ENCODE results near the gene RTN3. TPM values are rescaled to one million over a fixed set of nuclear protein-coding genes. Genes with fewer than 3 reads are reported as not detected.
A peak's percentile ranks its signal among the peaks of the same experiment; 100 is the strongest.
"Not testable (repeated sequence)": the region's sequence is repeated elsewhere in the genome, so short reads cannot be mapped to it uniquely, and the experiment has no call there.

The RTN3 gene, protein sequence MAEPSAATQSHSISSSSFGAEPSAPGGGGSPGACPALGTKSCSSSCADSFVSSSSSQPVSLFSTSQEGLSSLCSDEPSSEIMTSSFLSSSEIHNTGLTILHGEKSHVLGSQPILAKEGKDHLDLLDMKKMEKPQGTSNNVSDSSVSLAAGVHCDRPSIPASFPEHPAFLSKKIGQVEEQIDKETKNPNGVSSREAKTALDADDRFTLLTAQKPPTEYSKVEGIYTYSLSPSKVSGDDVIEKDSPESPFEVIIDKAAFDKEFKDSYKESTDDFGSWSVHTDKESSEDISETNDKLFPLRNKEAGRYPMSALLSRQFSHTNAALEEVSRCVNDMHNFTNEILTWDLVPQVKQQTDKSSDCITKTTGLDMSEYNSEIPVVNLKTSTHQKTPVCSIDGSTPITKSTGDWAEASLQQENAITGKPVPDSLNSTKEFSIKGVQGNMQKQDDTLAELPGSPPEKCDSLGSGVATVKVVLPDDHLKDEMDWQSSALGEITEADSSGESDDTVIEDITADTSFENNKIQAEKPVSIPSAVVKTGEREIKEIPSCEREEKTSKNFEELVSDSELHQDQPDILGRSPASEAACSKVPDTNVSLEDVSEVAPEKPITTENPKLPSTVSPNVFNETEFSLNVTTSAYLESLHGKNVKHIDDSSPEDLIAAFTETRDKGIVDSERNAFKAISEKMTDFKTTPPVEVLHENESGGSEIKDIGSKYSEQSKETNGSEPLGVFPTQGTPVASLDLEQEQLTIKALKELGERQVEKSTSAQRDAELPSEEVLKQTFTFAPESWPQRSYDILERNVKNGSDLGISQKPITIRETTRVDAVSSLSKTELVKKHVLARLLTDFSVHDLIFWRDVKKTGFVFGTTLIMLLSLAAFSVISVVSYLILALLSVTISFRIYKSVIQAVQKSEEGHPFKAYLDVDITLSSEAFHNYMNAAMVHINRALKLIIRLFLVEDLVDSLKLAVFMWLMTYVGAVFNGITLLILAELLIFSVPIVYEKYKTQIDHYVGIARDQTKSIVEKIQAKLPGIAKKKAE
- polyA plus RNA-seq (2013, experiment 1 of 2): 144 TPM
- 163 TPM for polyA plus RNA-seq (2013, experiment 2 of 2)

DNA sequence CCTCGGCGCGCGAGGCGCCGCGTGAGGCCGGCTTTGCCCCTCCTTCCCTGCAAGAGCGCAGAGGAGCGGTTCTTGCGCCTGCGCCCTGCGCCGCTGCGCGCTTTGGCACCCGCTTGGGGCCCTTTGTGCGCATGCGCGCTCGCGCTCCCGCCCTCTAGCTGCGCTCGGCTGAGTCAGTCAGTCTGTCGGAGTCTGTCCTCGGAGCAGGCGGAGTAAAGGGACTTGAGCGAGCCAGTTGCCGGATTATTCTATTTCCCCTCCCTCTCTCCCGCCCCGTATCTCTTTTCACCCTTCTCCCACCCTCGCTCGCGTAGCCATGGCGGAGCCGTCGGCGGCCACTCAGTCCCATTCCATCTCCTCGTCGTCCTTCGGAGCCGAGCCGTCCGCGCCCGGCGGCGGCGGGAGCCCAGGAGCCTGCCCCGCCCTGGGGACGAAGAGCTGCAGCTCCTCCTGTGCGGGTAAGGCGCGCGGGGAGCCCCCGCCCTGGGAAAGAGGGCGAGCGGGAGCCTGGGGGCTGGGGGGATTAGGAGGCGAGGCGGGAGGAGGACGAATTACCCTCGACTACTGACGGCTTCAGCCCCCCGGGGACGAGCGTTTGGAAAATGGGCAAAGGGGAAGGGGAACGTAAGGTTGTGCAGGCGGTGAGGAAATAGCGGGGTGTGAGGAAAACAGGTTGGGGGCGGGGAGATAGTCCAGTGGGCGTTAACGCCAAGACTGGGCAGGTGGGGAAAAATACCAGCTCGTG lies at the start of gene RTN3:
Gene RTN3 (plus strand): TSS at position 180 of the 745 bp plus-strand sequence. CDS start 137 bp downstream, at position 317.
- Histone ChIP-seq H3K27me3 (ENCODE audit: insufficient read depth, low read length) (no peaks in the 10 kb centered on the region), H3K9me3 (ENCODE audit: insufficient read depth, low read depth, low read length) (no peaks in the 10 kb centered on the region), H3K4me3 (ENCODE audit: low read length) (peak within 1 kb of the TSS; percentile 79), H3K9ac (ENCODE audit: low read depth, low read length) (peak within 1 kb of the TSS; percentile 63), H3K27ac (ENCODE audit: low read depth, low read length) (peak within 1 kb of the TSS; percentile 82), H3K4me1 (ENCODE audit: insufficient read depth, low read length) (peaks cover 21% of the 10 kb centered on the region), H3K36me3 (ENCODE audit: insufficient read depth, low read length) (no peaks in the 10 kb centered on the region)
- under 1% methylated on average over 74 of the region's 74 CpGs for WGBS

DNA sequence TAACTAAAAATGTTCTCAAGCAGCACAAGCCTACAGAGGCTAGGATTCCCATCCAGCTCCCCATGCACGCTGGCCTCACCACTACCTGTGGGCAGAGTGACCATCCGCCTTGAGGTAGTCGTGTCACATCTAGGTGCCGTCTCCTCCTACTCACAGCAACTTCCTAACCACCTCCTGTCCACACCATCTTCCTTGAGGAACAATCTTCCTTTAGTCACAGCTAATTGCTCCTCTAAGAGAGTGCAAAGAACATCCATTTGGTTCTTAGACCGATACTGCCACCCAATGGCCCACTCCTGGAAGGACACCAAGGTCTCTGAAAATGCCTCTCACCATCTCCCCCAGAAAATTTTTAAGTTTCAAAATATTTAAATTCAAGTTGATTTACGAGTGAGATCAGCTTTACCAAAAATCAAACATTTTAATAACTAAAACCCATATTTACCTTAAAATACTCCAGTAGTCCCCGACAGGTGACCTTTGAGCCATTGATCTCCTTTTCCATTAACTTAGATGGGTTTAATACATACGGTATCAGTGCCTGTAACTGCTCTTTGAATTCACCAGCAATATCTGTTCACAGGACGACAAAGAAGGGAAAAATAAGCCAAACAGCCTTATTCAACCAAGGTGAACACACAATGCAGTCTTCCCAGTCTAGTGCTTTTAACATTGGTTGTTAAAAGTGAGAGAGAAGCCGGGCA lies 45.4 kb upstream of the RTN3 start:
- 56% methylated on average over 10 of the region's 10 CpGs for WGBS
- Histone ChIP-seq H3K27ac (ENCODE audit: low read depth, low read length) (no peak overlapping the region), H3K4me3 (ENCODE audit: low read length) (no peak overlapping the region)

DNA sequence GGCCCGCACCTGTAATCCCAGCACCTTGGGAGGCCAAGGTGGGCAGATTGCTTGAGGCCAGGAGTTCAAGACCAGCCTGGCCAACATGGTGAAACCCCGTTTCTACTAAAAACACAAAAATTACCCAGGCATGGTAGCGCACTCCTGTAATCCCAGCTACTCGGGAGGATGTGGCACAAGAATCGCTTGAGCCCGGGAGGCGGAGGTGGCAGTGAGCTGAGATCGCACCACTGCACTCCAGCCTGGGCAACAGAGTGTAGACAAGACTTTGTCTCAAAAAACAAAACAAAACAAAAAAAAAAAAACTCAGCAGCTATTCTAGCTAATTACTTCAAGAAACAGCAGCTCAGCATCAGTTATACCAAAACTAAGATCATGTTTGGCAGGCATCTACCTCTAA lies 42.9 kb upstream of the RTN3 start:
- H3K9me3 ChIP-seq (ENCODE audit: insufficient read depth, low read depth, low read length); H3K9ac ChIP-seq (ENCODE audit: low read depth, low read length); H3K4me3 ChIP-seq (ENCODE audit: low read length); H3K27me3 ChIP-seq (ENCODE audit: insufficient read depth, low read length); H3K4me1 ChIP-seq (ENCODE audit: insufficient read depth, low read length); H3K27ac ChIP-seq (ENCODE audit: low read depth, low read length): not testable (repeated sequence)
- WGBS: 96% methylated on average over 8 of the region's 8 CpGs
- H3K36me3 ChIP-seq (ENCODE audit: insufficient read depth, low read length): peaks cover 46% of the 10 kb centered on the region

More for the DNA sequence above, 45.4 kb upstream of the RTN3 start:
- Histone ChIP-seq H3K4me1 (ENCODE audit: insufficient read depth, low read length) (0 out of 2 replicates have a peak, but pooled peaks cover 3% of the 10 kb centered on the region), H3K36me3 (ENCODE audit: insufficient read depth, low read length) (peaks cover 45% of the 10 kb centered on the region), H3K27me3 (ENCODE audit: insufficient read depth, low read length) (no peaks in the 10 kb centered on the region), H3K9ac (ENCODE audit: low read depth, low read length) (no peak overlapping the region), H3K9me3 (ENCODE audit: insufficient read depth, low read depth, low read length) (no peaks in the 10 kb centered on the region)

DNA sequence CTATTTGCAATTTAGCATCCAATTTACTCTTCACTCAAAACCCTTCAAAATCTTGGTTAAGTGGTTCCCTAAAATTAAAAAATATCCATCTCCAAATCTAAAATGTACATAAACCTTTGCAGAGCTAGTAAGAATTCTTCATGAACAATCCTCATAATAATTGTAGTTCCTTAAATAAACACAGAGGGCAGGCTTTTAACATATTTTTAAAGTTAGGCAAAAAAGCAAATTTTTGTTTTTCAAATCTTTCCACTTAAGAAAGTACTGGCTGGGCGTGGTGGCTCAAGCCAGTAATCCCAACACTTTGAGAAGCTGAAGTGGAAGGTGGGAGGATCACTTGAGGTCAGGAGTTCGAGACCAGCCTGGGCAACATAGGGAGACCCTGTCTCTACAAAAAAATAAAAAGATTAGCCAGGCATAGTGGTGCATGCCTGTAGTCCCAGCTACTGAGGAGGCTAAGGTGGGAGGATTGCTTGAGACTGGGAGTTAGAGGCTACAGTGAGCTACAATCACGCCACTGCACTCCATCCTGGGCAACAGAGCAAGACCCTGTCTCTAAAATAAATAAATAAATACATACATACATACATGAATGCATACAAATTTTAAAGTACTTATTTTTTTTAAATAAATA lies 42.0 kb upstream of the RTN3 start:
- 92% methylated on average over 2 of the region's 3 CpGs for WGBS
- H3K4me3 ChIP-seq (ENCODE audit: low read length): no peak overlapping the region
- H3K27ac ChIP-seq (ENCODE audit: low read depth, low read length): no peak overlapping the region
- H3K9me3 ChIP-seq (ENCODE audit: insufficient read depth, low read depth, low read length): no peaks in the 10 kb centered on the region
- H3K36me3 ChIP-seq (ENCODE audit: insufficient read depth, low read length): peaks cover 53% of the 10 kb centered on the region
- H3K9ac ChIP-seq (ENCODE audit: low read depth, low read length): no peak overlapping the region
- H3K4me1 ChIP-seq (ENCODE audit: insufficient read depth, low read length): 0 out of 2 replicates have a peak, but pooled peaks cover 3% of the 10 kb centered on the region
- no peaks in the 10 kb centered on the region for H3K27me3 ChIP-seq (ENCODE audit: insufficient read depth, low read length)

DNA sequence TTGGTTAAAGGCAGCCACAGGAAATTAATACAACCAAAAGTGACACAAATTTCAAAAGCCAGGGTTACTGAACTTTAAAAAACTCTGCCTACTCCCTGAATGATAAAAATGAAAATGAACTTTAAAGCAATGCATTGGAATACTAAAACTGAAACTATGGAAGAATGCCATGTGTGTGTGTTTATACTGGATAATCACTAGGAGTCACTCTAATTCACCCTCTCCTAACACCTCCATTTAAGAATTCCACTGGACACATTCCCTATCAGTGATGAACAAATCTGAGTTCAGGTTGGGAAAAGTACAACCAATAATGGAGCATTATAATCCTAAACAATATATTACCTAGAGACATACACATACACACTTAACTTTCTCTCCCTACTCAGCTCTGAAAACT lies 39.6 kb upstream of the RTN3 start:
- Histone ChIP-seq H3K27ac (ENCODE audit: low read depth, low read length) (no peak overlapping the region), H3K4me1 (ENCODE audit: insufficient read depth, low read length) (no peaks in the 10 kb centered on the region), H3K36me3 (ENCODE audit: insufficient read depth, low read length) (peaks cover 60% of the 10 kb centered on the region), H3K4me3 (ENCODE audit: low read length) (no peak overlapping the region), H3K27me3 (ENCODE audit: insufficient read depth, low read length) (no peaks in the 10 kb centered on the region), H3K9ac (ENCODE audit: low read depth, low read length) (no peak overlapping the region), H3K9me3 (ENCODE audit: insufficient read depth, low read depth, low read length) (no peaks in the 10 kb centered on the region)

DNA sequence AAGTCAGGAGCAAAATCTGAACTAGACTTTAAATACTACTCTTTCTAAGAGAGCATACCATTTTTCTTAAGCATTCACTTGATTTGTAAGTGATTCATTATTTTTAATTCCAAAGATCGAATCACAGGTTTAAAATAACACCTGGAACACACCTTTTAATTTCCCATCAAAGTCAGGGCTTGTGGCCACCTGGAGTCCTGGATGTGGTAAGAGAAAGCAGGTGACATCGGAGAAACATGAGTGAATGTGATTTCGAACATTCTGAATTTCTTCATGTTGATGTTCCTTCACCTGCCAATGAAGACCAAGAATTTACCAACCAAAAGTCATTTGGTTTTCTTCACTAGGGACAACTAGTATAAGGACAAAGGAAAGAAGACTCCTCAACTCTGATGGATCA lies 38.1 kb upstream of the RTN3 start:
- no peak overlapping the region for H3K9ac ChIP-seq (ENCODE audit: low read depth, low read length)
- 100% methylated on average over 3 of the region's 3 CpGs for WGBS
- H3K4me1 ChIP-seq (ENCODE audit: insufficient read depth, low read length): no peaks in the 10 kb centered on the region
- H3K27me3 ChIP-seq (ENCODE audit: insufficient read depth, low read length): no peaks in the 10 kb centered on the region
- no peak overlapping the region for H3K27ac ChIP-seq (ENCODE audit: low read depth, low read length)
- H3K9me3 ChIP-seq (ENCODE audit: insufficient read depth, low read depth, low read length): no peaks in the 10 kb centered on the region
- no peak overlapping the region for H3K4me3 ChIP-seq (ENCODE audit: low read length)
- peaks cover 73% of the 10 kb centered on the region for H3K36me3 ChIP-seq (ENCODE audit: insufficient read depth, low read length)

DNA sequence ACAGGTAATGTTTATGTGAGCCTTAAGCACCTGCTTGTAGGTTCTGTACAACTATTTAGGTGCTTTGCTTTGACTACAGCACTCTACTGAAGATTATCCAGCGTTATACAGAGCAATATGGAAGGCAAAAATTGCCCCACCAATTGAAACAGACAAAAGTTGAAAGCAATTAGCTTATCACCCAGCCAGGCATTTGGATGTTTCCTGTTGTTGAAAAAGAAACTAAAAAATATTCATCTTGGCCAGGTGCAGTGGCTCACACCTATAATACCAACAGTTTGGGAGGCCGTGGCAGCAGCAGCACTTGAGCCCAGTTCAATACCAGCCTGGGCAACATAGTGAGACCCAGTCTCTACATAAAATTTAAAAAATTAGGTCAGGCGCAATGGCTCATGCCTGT lies 28.6 kb upstream of the RTN3 start:
- H3K27me3 ChIP-seq (ENCODE audit: insufficient read depth, low read length): no peaks in the 10 kb centered on the region
- H3K27ac ChIP-seq (ENCODE audit: low read depth, low read length): no peak overlapping the region
- no peaks in the 10 kb centered on the region for H3K9me3 ChIP-seq (ENCODE audit: insufficient read depth, low read depth, low read length)
- peaks cover 49% of the 10 kb centered on the region for H3K36me3 ChIP-seq (ENCODE audit: insufficient read depth, low read length)
- no peak overlapping the region for H3K4me3 ChIP-seq (ENCODE audit: low read length)
- WGBS: 97% methylated on average over 3 of the region's 3 CpGs
- H3K4me1 ChIP-seq (ENCODE audit: insufficient read depth, low read length): no peaks in the 10 kb centered on the region
- no peak overlapping the region for H3K9ac ChIP-seq (ENCODE audit: low read depth, low read length)

DNA sequence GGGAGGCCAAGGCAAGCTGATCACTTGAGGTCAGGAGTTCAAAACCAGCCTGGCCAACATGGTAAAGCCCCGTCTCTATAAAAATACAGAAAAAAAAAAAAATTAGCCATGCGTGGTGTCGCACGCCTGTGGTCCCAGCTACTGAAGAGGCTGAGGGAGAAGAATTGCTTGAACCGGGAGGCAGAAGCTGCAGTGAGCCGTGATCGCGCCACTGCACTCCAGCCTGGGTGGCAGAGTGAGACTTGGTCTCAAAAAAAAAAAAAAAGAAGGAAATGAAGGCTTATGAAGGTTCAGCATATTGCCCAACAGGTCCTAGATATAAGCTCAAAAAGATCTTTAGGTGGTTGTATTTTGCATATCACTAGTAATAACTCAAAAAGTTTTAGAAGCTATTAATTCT lies 20.3 kb upstream of the RTN3 start:
- WGBS: 95% methylated on average over 8 of the region's 8 CpGs
- H3K27ac ChIP-seq (ENCODE audit: low read depth, low read length): no peak overlapping the region
- no peak overlapping the region for H3K4me3 ChIP-seq (ENCODE audit: low read length)
- H3K9ac ChIP-seq (ENCODE audit: low read depth, low read length): no peak overlapping the region
- H3K4me1 ChIP-seq (ENCODE audit: insufficient read depth, low read length): no peaks in the 10 kb centered on the region; the same call in 1 of the 2 replicates
- H3K9me3 ChIP-seq (ENCODE audit: insufficient read depth, low read depth, low read length): no peaks in the 10 kb centered on the region
- no peaks in the 10 kb centered on the region for H3K27me3 ChIP-seq (ENCODE audit: insufficient read depth, low read length)
- H3K36me3 ChIP-seq (ENCODE audit: insufficient read depth, low read length): peaks cover 15% of the 10 kb centered on the region

DNA sequence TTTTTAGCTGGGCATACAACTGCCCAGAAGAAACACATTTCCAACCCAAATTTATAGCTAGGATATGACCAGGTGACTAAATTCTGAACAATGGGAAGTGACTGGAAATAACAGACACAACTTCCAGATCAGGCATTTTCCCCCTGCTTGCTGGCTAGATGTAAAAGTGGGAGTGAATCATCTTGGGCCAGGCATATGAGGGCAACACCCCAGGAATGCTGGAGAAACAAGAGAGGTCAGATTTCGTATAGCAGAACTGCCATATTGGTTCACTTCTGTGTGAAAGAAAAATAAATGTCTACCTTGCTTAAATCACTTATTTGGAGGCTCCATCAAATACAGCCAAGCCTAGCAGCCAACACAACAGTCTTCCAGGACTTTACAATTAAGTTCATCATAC lies 17.5 kb upstream of the RTN3 start:
- Histone ChIP-seq H3K36me3 (ENCODE audit: insufficient read depth, low read length) (no peaks in the 10 kb centered on the region; the same call in 1 of the 2 replicates), H3K4me3 (ENCODE audit: low read length) (no peak overlapping the region), H3K4me1 (ENCODE audit: insufficient read depth, low read length) (peaks cover 8% of the 10 kb centered on the region; the same call in 1 of the 2 replicates), H3K27ac (ENCODE audit: low read depth, low read length) (no peak overlapping the region), H3K27me3 (ENCODE audit: insufficient read depth, low read length) (no peaks in the 10 kb centered on the region), H3K9me3 (ENCODE audit: insufficient read depth, low read depth, low read length) (no peaks in the 10 kb centered on the region), H3K9ac (ENCODE audit: low read depth, low read length) (no peak overlapping the region)
- 0% methylated on average over 1 of the region's 1 CpG for WGBS

DNA sequence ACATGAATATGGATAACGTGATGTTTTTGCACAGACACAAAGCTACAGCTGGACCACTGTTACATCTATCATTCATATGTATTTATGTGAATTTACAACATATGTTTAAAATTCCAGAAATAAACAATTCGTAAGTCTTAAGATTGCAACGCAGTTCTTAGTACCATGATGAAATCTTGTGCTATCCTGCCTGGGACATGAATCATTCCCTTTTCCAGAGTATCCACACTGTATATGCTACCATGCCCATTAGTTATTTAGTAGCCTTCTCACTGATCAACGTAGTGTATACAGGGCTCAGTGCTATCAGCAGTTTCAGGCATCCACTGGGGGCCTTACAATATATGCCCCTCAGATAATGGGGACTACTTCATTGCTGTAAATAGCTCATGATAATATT lies 14.4 kb upstream of the RTN3 start:
- H3K9me3 ChIP-seq (ENCODE audit: insufficient read depth, low read depth, low read length): no peaks in the 10 kb centered on the region
- H3K4me3 ChIP-seq (ENCODE audit: low read length): no peak overlapping the region
- no peak overlapping the region for H3K27ac ChIP-seq (ENCODE audit: low read depth, low read length)
- 97% methylated on average over 3 of the region's 4 CpGs for WGBS
- no peaks in the 10 kb centered on the region for H3K27me3 ChIP-seq (ENCODE audit: insufficient read depth, low read length)
- peaks cover 11% of the 10 kb centered on the region; the same call in 1 of the 2 replicates for H3K4me1 ChIP-seq (ENCODE audit: insufficient read depth, low read length)
- no peaks in the 10 kb centered on the region for H3K36me3 ChIP-seq (ENCODE audit: insufficient read depth, low read length)
- no peak overlapping the region for H3K9ac ChIP-seq (ENCODE audit: low read depth, low read length)

Data from HUES64 (cell line).